Liver (tissue), 3 donors: ENCODE results near the gene COL8A1.
"Not testable (repeated sequence)": the region's sequence is repeated elsewhere in the genome, so short reads cannot be mapped to it uniquely, and the experiment has no call there.

ENCODE experiments used
- GABPA ChIP-seq, 2 donors: IDR thresholded peaks in 1 of 2; conservative IDR thresholded peaks in 1 of 2; 2 replicates each; pipeline ENCODE4 v1.6.1; 2016; ENCODE audit warnings: antibody characterized with exemption in 2 of 2, mild to moderate bottlenecking in 1 of 2, moderate library complexity in 1 of 2
- HNF4G ChIP-seq: IDR thresholded peaks from 2 replicates; pipeline ENCODE4 v1.6.1; 2016; ENCODE audit warnings: antibody characterized with exemption
- JUND ChIP-seq, 2 donors: IDR thresholded peaks; 2 replicates each; pipeline ENCODE4 v1.6.1; 2016; ENCODE audit warnings: antibody characterized with exemption in 2 of 2
- RAD21 ChIP-seq, 2 donors: IDR thresholded peaks; 2 replicates each; pipeline ENCODE4 v1.6.1; 2016; ENCODE audit warnings: antibody characterized with exemption in 2 of 2, mild to moderate bottlenecking in 2 of 2
- SP1 ChIP-seq: IDR thresholded peaks from 2 replicates; pipeline ENCODE4 v1.6.1; 2018; ENCODE audit warnings: antibody characterized with exemption, mild to moderate bottlenecking
- TAF1 ChIP-seq: conservative IDR thresholded peaks from 2 replicates; pipeline ENCODE4 v1.6.1; 2016; ENCODE audit warnings: antibody characterized with exemption, mild to moderate bottlenecking
- TF ChIP-seq, protein P1 (sequence below): fragments of 150-350 bp; IDR thresholded peaks from 2 replicates; pipeline ENCODE4 v1.5.1; 2017; ENCODE audit warnings: improper control_type of control experiment, low read depth, low read length; ENCODE audit not compliant: missing input control
- TF ChIP-seq, protein P2 (sequence below): IDR thresholded peaks from 2 replicates; pipeline ENCODE4 v1.6.1; 2016; ENCODE audit warnings: antibody characterized with exemption, mild to moderate bottlenecking
- TF ChIP-seq, protein P3 (sequence below): IDR thresholded peaks from 2 replicates; pipeline ENCODE4 v1.6.1; 2016; ENCODE audit warnings: antibody characterized with exemption
- TF ChIP-seq, protein P4 (sequence below): IDR thresholded peaks from 2 replicates; pipeline ENCODE4 v1.6.1; 2016; ENCODE audit warnings: antibody characterized with exemption
- TF ChIP-seq, protein P5 (sequence below): IDR thresholded peaks from 2 replicates; pipeline ENCODE4 v1.6.1; 2016; ENCODE audit warnings: antibody characterized with exemption
- donor health status: healthy.
- donor health status: healthy.

DNA sequence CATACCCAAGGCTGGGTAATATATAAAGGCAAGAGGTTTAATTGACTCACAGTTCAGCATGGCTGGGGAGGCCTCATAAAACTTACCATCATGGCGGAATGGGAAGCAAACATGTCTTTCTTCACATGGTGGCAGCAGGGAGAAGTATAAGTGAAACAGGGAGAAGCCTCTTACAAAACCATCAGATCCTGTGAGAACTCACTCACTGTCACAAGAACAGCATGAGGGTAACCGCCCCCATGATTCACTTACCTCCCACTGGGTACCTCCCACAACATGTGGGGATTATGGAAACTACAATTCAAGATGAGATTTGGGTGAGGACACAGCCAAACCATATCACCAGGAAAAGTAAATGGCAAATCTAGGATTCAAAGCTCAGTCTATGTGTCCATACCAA is 102.0 kb downstream of the COL8A1 start:
- TF ChIP-seq, protein P1, sequence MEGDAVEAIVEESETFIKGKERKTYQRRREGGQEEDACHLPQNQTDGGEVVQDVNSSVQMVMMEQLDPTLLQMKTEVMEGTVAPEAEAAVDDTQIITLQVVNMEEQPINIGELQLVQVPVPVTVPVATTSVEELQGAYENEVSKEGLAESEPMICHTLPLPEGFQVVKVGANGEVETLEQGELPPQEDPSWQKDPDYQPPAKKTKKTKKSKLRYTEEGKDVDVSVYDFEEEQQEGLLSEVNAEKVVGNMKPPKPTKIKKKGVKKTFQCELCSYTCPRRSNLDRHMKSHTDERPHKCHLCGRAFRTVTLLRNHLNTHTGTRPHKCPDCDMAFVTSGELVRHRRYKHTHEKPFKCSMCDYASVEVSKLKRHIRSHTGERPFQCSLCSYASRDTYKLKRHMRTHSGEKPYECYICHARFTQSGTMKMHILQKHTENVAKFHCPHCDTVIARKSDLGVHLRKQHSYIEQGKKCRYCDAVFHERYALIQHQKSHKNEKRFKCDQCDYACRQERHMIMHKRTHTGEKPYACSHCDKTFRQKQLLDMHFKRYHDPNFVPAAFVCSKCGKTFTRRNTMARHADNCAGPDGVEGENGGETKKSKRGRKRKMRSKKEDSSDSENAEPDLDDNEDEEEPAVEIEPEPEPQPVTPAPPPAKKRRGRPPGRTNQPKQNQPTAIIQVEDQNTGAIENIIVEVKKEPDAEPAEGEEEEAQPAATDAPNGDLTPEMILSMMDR: not testable (repeated sequence)
- not testable (repeated sequence) for TF ChIP-seq GABPA (IDR thresholded peaks at IDR 0.05 in 1 of 2, conservative IDR thresholded peaks at IDR 0.05 in 1 of 2); RAD21 (IDR thresholded peaks at IDR 0.05); SP1; TAF1; JUND (IDR thresholded peaks at IDR 0.05); HNF4G
- TF ChIP-seq, protein P2, sequence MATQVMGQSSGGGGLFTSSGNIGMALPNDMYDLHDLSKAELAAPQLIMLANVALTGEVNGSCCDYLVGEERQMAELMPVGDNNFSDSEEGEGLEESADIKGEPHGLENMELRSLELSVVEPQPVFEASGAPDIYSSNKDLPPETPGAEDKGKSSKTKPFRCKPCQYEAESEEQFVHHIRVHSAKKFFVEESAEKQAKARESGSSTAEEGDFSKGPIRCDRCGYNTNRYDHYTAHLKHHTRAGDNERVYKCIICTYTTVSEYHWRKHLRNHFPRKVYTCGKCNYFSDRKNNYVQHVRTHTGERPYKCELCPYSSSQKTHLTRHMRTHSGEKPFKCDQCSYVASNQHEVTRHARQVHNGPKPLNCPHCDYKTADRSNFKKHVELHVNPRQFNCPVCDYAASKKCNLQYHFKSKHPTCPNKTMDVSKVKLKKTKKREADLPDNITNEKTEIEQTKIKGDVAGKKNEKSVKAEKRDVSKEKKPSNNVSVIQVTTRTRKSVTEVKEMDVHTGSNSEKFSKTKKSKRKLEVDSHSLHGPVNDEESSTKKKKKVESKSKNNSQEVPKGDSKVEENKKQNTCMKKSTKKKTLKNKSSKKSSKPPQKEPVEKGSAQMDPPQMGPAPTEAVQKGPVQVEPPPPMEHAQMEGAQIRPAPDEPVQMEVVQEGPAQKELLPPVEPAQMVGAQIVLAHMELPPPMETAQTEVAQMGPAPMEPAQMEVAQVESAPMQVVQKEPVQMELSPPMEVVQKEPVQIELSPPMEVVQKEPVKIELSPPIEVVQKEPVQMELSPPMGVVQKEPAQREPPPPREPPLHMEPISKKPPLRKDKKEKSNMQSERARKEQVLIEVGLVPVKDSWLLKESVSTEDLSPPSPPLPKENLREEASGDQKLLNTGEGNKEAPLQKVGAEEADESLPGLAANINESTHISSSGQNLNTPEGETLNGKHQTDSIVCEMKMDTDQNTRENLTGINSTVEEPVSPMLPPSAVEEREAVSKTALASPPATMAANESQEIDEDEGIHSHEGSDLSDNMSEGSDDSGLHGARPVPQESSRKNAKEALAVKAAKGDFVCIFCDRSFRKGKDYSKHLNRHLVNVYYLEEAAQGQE: not testable (repeated sequence)
- TF ChIP-seq, protein P3, sequence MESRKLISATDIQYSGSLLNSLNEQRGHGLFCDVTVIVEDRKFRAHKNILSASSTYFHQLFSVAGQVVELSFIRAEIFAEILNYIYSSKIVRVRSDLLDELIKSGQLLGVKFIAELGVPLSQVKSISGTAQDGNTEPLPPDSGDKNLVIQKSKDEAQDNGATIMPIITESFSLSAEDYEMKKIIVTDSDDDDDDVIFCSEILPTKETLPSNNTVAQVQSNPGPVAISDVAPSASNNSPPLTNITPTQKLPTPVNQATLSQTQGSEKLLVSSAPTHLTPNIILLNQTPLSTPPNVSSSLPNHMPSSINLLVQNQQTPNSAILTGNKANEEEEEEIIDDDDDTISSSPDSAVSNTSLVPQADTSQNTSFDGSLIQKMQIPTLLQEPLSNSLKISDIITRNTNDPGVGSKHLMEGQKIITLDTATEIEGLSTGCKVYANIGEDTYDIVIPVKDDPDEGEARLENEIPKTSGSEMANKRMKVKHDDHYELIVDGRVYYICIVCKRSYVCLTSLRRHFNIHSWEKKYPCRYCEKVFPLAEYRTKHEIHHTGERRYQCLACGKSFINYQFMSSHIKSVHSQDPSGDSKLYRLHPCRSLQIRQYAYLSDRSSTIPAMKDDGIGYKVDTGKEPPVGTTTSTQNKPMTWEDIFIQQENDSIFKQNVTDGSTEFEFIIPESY: not testable (repeated sequence)
- TF ChIP-seq, protein P4, sequence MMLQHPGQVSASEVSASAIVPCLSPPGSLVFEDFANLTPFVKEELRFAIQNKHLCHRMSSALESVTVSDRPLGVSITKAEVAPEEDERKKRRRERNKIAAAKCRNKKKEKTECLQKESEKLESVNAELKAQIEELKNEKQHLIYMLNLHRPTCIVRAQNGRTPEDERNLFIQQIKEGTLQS: not testable (repeated sequence)
- TF ChIP-seq, protein P5, sequence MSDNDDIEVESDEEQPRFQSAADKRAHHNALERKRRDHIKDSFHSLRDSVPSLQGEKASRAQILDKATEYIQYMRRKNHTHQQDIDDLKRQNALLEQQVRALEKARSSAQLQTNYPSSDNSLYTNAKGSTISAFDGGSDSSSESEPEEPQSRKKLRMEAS: not testable (repeated sequence)
